AG04450 (cell line): ENCODE results near the gene SRGAP2B. TPM values are rescaled to one million over a fixed set of nuclear protein-coding genes. Genes with fewer than 3 reads are reported as not detected.
"Not testable (repeated sequence)": the region's sequence is repeated elsewhere in the genome, so short reads cannot be mapped to it uniquely, and the experiment has no call there.

Experiments used
- CTCF ChIA-PET: fragments of 300-600, 350-600 bp; formaldehyde crosslinking; extraction: SDS; loops from one replicate; lab custom pipeline; 2022; ENCODE audit warnings: antibody characterized with exemption, inconsistent platforms; lab: Charles Lee
- POLR2A ChIA-PET: fragments of 350-600 bp; formaldehyde crosslinking; extraction: SDS; loops from one replicate; lab custom pipeline; 2021; ENCODE audit warnings: antibody characterized with exemption, inconsistent platforms; lab: Yijun Ruan, JAX
- DNase-seq: peaks from one replicate; pipeline ENCODE4 v3.0.0-alpha.2; 2011; ENCODE audit warnings: low read depth, low spot score
- H3K27ac ChIP-seq: one replicate; pipeline ENCODE4 v1.5.1; 2012; ENCODE audit warnings: low read depth, low read length, control low read depth
- H3K27me3 ChIP-seq: one replicate; pipeline ENCODE4 v1.6.0; 2012; ENCODE audit warnings: low read length; ENCODE audit not compliant: control insufficient read depth, insufficient read depth
- H3K4me3 ChIP-seq: 2 replicates; pipeline ENCODE4 v1.5.1; 2011; ENCODE audit warnings: mild to moderate bottlenecking, low read depth, low read length, control low read depth
- H3K9me3 ChIP-seq: 2 replicates; pipeline ENCODE4 v1.5.1; 2012; ENCODE audit warnings: low read length; ENCODE audit not compliant: control insufficient read depth, insufficient read depth
- polyA plus RNA-seq: library from polyadenylated mRNA; depleted of rRNA; stranded (reverse); fragments of >200 nt; gene quantifications from 2 replicates; pipeline ENCODE4 v1.2.3, GENCODE V29; 2011

Gene SRGAP2B
- polyA plus RNA-seq, 1 experiment: 22.3 TPM

GRCh38 chr1:144923640-144924039 lies 171.5 kb downstream of the SRGAP2B start:
- CTCF ChIA-PET, DNase-seq, H3K9me3 ChIP-seq, POLR2A ChIA-PET, H3K4me3 ChIP-seq, H3K27ac ChIP-seq, H3K27me3 ChIP-seq: not testable (repeated sequence)

GRCh38 chr1:144922785-144923184 lies 172.3 kb downstream of the SRGAP2B start:
- H3K4me3 ChIP-seq, H3K27ac ChIP-seq, POLR2A ChIA-PET, DNase-seq, H3K9me3 ChIP-seq, CTCF ChIA-PET, H3K27me3 ChIP-seq: not testable (repeated sequence)

GRCh38 chr1:144919106-144919505 lies 176.0 kb downstream of the SRGAP2B start:
- H3K9me3 ChIP-seq, DNase-seq, H3K27ac ChIP-seq, H3K27me3 ChIP-seq, H3K4me3 ChIP-seq, POLR2A ChIA-PET, CTCF ChIA-PET: not testable (repeated sequence)

- H3K27ac ChIP-seq, H3K27me3 ChIP-seq, H3K9me3 ChIP-seq, H3K4me3 ChIP-seq, DNase-seq, CTCF ChIA-PET, POLR2A ChIA-PET: not testable (repeated sequence)
Observed at GRCh38 chr1:144918027-144918603, 177.0 kb downstream of the SRGAP2B start.

- POLR2A ChIA-PET, H3K4me3 ChIP-seq, DNase-seq, H3K9me3 ChIP-seq, H3K27ac ChIP-seq, CTCF ChIA-PET, H3K27me3 ChIP-seq: not testable (repeated sequence)
Observed at GRCh38 chr1:144917154-144918026, 177.7 kb downstream of the SRGAP2B start.

- H3K27me3 ChIP-seq, DNase-seq, POLR2A ChIA-PET, H3K4me3 ChIP-seq, H3K9me3 ChIP-seq, CTCF ChIA-PET, H3K27ac ChIP-seq: not testable (repeated sequence)
Observed at GRCh38 chr1:144913977-144914734, 181.0 kb downstream of the SRGAP2B start.

- H3K27ac ChIP-seq, CTCF ChIA-PET, DNase-seq: not testable (repeated sequence)
Observed at GRCh38 chr1:144913458-144913857, 181.7 kb downstream of the SRGAP2B start.

GRCh38 chr1:144910729-144911128 lies 184.4 kb downstream of the SRGAP2B start:
- not testable (repeated sequence) for DNase-seq

More at GRCh38 chr1:144913458-144913857, 181.7 kb downstream of the SRGAP2B start:
- H3K27me3 ChIP-seq, POLR2A ChIA-PET, H3K9me3 ChIP-seq, H3K4me3 ChIP-seq: not testable (repeated sequence)

GRCh38 chr1:144900841-144901240 lies 194.3 kb downstream of the SRGAP2B start:
- CTCF ChIA-PET, DNase-seq, H3K4me3 ChIP-seq, H3K27me3 ChIP-seq, H3K9me3 ChIP-seq, H3K27ac ChIP-seq, POLR2A ChIA-PET: not testable (repeated sequence)

More at GRCh38 chr1:144910729-144911128, 184.4 kb downstream of the SRGAP2B start:
- H3K4me3 ChIP-seq, CTCF ChIA-PET, H3K9me3 ChIP-seq, POLR2A ChIA-PET, H3K27ac ChIP-seq, H3K27me3 ChIP-seq: not testable (repeated sequence)

GRCh38 chr1:144894454-144895201 lies 200.5 kb downstream of the SRGAP2B start:
- H3K4me3 ChIP-seq, H3K9me3 ChIP-seq, H3K27ac ChIP-seq, CTCF ChIA-PET, H3K27me3 ChIP-seq, POLR2A ChIA-PET, DNase-seq: not testable (repeated sequence)

- H3K27me3 ChIP-seq, DNase-seq, H3K9me3 ChIP-seq, H3K27ac ChIP-seq, H3K4me3 ChIP-seq, CTCF ChIA-PET, POLR2A ChIA-PET: not testable (repeated sequence)
Observed at GRCh38 chr1:144893710-144894438, 201.3 kb downstream of the SRGAP2B start.
